Activated T-helper 2 cell treated with anti-CD3 and anti-CD28 coated beads, Interferon-gamma antibody, Interleukin-2, Interleukin-4, amounts not matched to agents 10 μg/mL and 5 μg/mL and 100 μg/mL, durations not matched to agents 14 hours and 24 hours and 36 hours (primary cell): Measurements from ENCODE around the gene SFXN4. TPM values are rescaled to one million over a fixed set of nuclear protein-coding genes. Genes with fewer than 3 reads are reported as not detected.

Source experiments
- DNase-seq: peaks from one replicate; pipeline ENCODE4 v3.0.0; 2021; ENCODE audit warnings: low spot score
- H3K27ac Mint-ChIP-seq: one replicate; pipeline ENCODE4 v1.8.0; 2021; ENCODE audit warnings: mixed read lengths
- H3K27me3 Mint-ChIP-seq: one replicate; pipeline ENCODE4 v1.8.0; 2021; ENCODE audit warnings: low read depth, mixed read lengths
- H3K36me3 Mint-ChIP-seq: one replicate; pipeline ENCODE4 v1.8.0; 2021; ENCODE audit warnings: low read depth, mixed read lengths
- H3K4me1 Mint-ChIP-seq: one replicate; pipeline ENCODE4 v1.8.0; 2021; ENCODE audit warnings: low read depth, mixed read lengths
- H3K4me3 Mint-ChIP-seq: one replicate; pipeline ENCODE4 v1.8.0; 2021; ENCODE audit warnings: low read depth, mild to moderate bottlenecking, moderate library complexity, mixed read lengths
- H3K9me3 Mint-ChIP-seq: one replicate; pipeline ENCODE4 v1.8.0; 2021; ENCODE audit warnings: mixed read lengths
- intact Hi-C: fragments of 100-400 bp; cut with micrococcal nuclease; formaldehyde crosslinking; loops from one replicate; pipeline ENCODE4 v1.15.1; 2023
- total RNA-seq: library from RNA; stranded (reverse); gene quantifications from 2 replicates; pipeline ENCODE4 v1.2.3, GENCODE V29; 2022

The SFXN4 gene
- total RNA-seq: 43.5 and 44.8 TPM in 2 replicates

- no peaks in the 10 kb centered on the region for H3K27me3 Mint-ChIP-seq
- no peaks in the 10 kb centered on the region for H3K9me3 Mint-ChIP-seq
- intact Hi-C loops: loop anchor here (1.0 to 10.0 kb wide), 4 partner anchors 13 to 411 kb away; partner anchors contain the start of genes CACUL1, DENND10, EIF3A and PRDX3
- H3K4me3 Mint-ChIP-seq: peak within 1 kb of the TSS; percentile 85
- H3K4me1 Mint-ChIP-seq: peaks cover 37% of the 10 kb centered on the region
- H3K27ac Mint-ChIP-seq: peak within 1 kb of the TSS; percentile 93
- peaks cover 63% of the 10 kb centered on the region for H3K36me3 Mint-ChIP-seq
- peak; percentile 81 for DNase-seq
These were observed at the start of gene SFXN4 for GRCh38 chr10:119165171-119166117. SFXN4 (minus strand) TSS chr10:119165714; CDS start chr10:119165647, 67 bp downstream.

GRCh38 chr10:119211625-119212441 is 46.3 kb upstream of the SFXN4 start:
- H3K9me3 Mint-ChIP-seq: no peaks in the 10 kb centered on the region
- intact Hi-C loops: loop anchor here (1.0 to 2.0 kb wide), 6 partner anchors 9 to 103 kb away; no protein-coding TSS in a partner anchor
- DNase-seq: peak; percentile 31
- peaks cover 25% of the 10 kb centered on the region for H3K36me3 Mint-ChIP-seq
- peaks cover 66% of the 10 kb centered on the region for H3K4me1 Mint-ChIP-seq
- H3K27me3 Mint-ChIP-seq: no peaks in the 10 kb centered on the region
- peak overlapping the region; percentile 77 for H3K4me3 Mint-ChIP-seq
- peak overlapping the region; percentile 97 for H3K27ac Mint-ChIP-seq

- peak overlapping the region; percentile 77 for H3K4me3 Mint-ChIP-seq
- H3K27ac Mint-ChIP-seq: peak overlapping the region; percentile 97
- no peak for DNase-seq
- intact Hi-C loops: no loop called here
- H3K9me3 Mint-ChIP-seq: no peaks in the 10 kb centered on the region
- peaks cover 25% of the 10 kb centered on the region for H3K36me3 Mint-ChIP-seq
- peaks cover 67% of the 10 kb centered on the region for H3K4me1 Mint-ChIP-seq
- no peaks in the 10 kb centered on the region for H3K27me3 Mint-ChIP-seq
These were observed 45.7 kb upstream of the SFXN4 start for GRCh38 chr10:119211176-119211575.

- Mint-ChIP-seq H3K9me3 (no peaks in the 10 kb centered on the region), H3K4me3 (peak overlapping the region; percentile 17), H3K36me3 (peaks cover 24% of the 10 kb centered on the region), H3K27ac (peak overlapping the region; percentile 97), H3K4me1 (peaks cover 65% of the 10 kb centered on the region), H3K27me3 (no peaks in the 10 kb centered on the region)
- no peak for DNase-seq
- intact Hi-C loops: no loop called here
These were observed 45.1 kb upstream of the SFXN4 start for GRCh38 chr10:119210633-119211032.

GRCh38 chr10:119209736-119210355 is 44.3 kb upstream of the SFXN4 start:
- no peak for DNase-seq
- peaks cover 59% of the 10 kb centered on the region for H3K4me1 Mint-ChIP-seq
- H3K9me3 Mint-ChIP-seq: no peaks in the 10 kb centered on the region
- peak overlapping the region; percentile 92 for H3K4me3 Mint-ChIP-seq
- H3K27me3 Mint-ChIP-seq: no peaks in the 10 kb centered on the region
- H3K36me3 Mint-ChIP-seq: peaks cover 18% of the 10 kb centered on the region
- H3K27ac Mint-ChIP-seq: peak overlapping the region; percentile 91
- intact Hi-C loops: loop anchor here (1.0 to 5.0 kb wide), 5 partner anchors 40 to 447 kb away; no protein-coding TSS in a partner anchor

- intact Hi-C loops: loop anchor here (1.0 to 5.0 kb wide), 5 partner anchors 41 to 448 kb away; no protein-coding TSS in a partner anchor
- Mint-ChIP-seq H3K27me3 (no peaks in the 10 kb centered on the region), H3K9me3 (no peaks in the 10 kb centered on the region), H3K27ac (peak overlapping the region; percentile 91), H3K4me1 (peaks cover 54% of the 10 kb centered on the region), H3K4me3 (peak overlapping the region; percentile 92), H3K36me3 (peaks cover 11% of the 10 kb centered on the region)
- peak; percentile 47 for DNase-seq
These were observed 43.7 kb upstream of the SFXN4 start for GRCh38 chr10:119209035-119209735.

GRCh38 chr10:119208553-119208940 is 43.0 kb upstream of the SFXN4 start:
- Mint-ChIP-seq H3K9me3 (no peaks in the 10 kb centered on the region), H3K4me1 (peaks cover 48% of the 10 kb centered on the region), H3K27ac (peak overlapping the region; percentile 91)

GRCh38 chr10:119207713-119208552 is 42.4 kb upstream of the SFXN4 start:
- peak overlapping the region; percentile 91 for H3K27ac Mint-ChIP-seq
- peak overlapping the region; percentile 92 for H3K4me3 Mint-ChIP-seq
- intact Hi-C loops: loop anchor here (1.0 to 5.0 kb wide), 7 partner anchors 61 to 449 kb away; partner anchors contain the start of genes RGS10 and TIAL1
- peaks cover 9% of the 10 kb centered on the region for H3K36me3 Mint-ChIP-seq
- DNase-seq: peak; percentile 52
- H3K27me3 Mint-ChIP-seq: no peaks in the 10 kb centered on the region
- peaks cover 47% of the 10 kb centered on the region for H3K4me1 Mint-ChIP-seq
- H3K9me3 Mint-ChIP-seq: no peaks in the 10 kb centered on the region

More at GRCh38 chr10:119208553-119208940, 43.0 kb upstream of the SFXN4 start:
- DNase-seq: no peak
- intact Hi-C loops: loop anchor here (2.0 to 5.0 kb wide), 4 partner anchors 60 to 449 kb away; no protein-coding TSS in a partner anchor
- Mint-ChIP-seq H3K36me3 (peaks cover 10% of the 10 kb centered on the region), H3K27me3 (no peaks in the 10 kb centered on the region), H3K4me3 (peak overlapping the region; percentile 92)

GRCh38 chr10:119207366-119207666 is 41.8 kb upstream of the SFXN4 start, which contains the start of gene GRK5:
GRK5 (plus strand) TSS chr10:119207571; CDS start chr10:119207918, 347 bp downstream.
- H3K4me3 Mint-ChIP-seq: peak within 1 kb of the TSS; percentile 98
- intact Hi-C loops: loop anchor here (1.0 to 5.0 kb wide), 5 partner anchors 108 to 450 kb away; partner anchors contain the start of genes RGS10 and TIAL1
- peaks cover 4% of the 10 kb centered on the region for H3K36me3 Mint-ChIP-seq
- peak; percentile 97 for DNase-seq
- H3K9me3 Mint-ChIP-seq: no peaks in the 10 kb centered on the region
- H3K27ac Mint-ChIP-seq: peak within 1 kb of the TSS; percentile 100
- peaks cover 41% of the 10 kb centered on the region for H3K4me1 Mint-ChIP-seq
- no peaks in the 10 kb centered on the region for H3K27me3 Mint-ChIP-seq

- intact Hi-C loops: loop anchor here (1.0 to 5.0 kb wide), 8 partner anchors 28 to 451 kb away; partner anchors contain the start of genes PRDX3, RGS10 and TIAL1
- Mint-ChIP-seq H3K9me3 (no peaks in the 10 kb centered on the region), H3K4me1 (peaks cover 36% of the 10 kb centered on the region), H3K27me3 (no peaks in the 10 kb centered on the region), H3K36me3 (peaks cover 4% of the 10 kb centered on the region), H3K4me3 (peak overlapping the region; percentile 98), H3K27ac (peak overlapping the region; percentile 100)
- DNase-seq: peak; percentile 65
These were observed 41.3 kb upstream of the SFXN4 start for GRCh38 chr10:119206603-119207365.
